OCI-LY3 (cell line): ENCODE results near the gene TMEM255B.

ENCODE experiments used
- EZH2phosphoT487 ChIP-seq: fragments of 200-600 bp; shearing (Covaris generic); IDR thresholded peaks from 2 replicates; pipeline ENCODE4 v1.6.1; 2018; ENCODE audit warnings: antibody characterized with exemption, mixed run types, low read depth
- TF ChIP-seq, protein P1 (sequence below): fragments of 200-600, 300-600 bp; sonication (generic); IDR thresholded peaks from 2 replicates; pipeline ENCODE4 v1.5.1; 2014; ENCODE audit warnings: antibody characterized with exemption, low read length, low read depth

DNA sequence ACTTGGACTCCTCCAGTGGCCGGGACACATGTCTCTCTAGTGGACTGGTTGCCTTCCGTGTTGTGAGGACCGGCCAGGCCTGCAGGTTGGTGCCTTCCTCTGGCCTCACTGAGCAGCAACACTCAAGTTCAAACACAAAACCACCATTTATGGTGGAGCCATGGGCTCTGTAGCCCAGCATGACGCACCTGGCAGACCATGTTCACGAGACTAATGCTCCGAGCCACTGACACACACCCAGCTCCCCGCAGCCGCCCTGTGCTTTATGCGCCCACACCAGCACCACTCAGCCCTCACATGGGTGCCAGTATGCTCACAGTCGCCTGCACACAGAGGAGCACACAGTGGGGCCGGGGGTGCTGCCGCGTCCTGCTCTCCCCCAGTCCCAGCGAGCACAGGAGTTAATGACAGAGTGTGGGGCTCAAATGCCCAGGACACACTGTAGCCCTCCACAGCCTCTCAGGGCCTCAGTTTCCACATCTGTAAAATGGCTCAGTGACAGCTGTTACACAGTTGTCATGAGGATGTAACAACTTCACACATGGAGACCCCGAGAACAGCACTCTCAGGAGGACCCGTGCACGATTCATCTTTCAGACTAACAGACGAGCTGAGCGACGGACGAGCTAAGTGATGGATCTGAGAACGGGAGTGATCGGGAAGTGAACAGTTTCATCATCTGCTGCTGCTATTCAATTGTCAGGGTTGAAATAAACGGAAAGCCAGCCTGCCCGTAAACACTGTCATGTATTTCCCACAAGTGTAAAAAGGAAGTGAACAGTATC lies 97.1 kb downstream of the TMEM255B start:
- TF ChIP-seq, protein P1, sequence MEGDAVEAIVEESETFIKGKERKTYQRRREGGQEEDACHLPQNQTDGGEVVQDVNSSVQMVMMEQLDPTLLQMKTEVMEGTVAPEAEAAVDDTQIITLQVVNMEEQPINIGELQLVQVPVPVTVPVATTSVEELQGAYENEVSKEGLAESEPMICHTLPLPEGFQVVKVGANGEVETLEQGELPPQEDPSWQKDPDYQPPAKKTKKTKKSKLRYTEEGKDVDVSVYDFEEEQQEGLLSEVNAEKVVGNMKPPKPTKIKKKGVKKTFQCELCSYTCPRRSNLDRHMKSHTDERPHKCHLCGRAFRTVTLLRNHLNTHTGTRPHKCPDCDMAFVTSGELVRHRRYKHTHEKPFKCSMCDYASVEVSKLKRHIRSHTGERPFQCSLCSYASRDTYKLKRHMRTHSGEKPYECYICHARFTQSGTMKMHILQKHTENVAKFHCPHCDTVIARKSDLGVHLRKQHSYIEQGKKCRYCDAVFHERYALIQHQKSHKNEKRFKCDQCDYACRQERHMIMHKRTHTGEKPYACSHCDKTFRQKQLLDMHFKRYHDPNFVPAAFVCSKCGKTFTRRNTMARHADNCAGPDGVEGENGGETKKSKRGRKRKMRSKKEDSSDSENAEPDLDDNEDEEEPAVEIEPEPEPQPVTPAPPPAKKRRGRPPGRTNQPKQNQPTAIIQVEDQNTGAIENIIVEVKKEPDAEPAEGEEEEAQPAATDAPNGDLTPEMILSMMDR: no peak
- TF ChIP-seq EZH2phosphoT487: no peak
